OCI-LY7 (cell line): ENCODE measurements around the gene PMF1.

Experiments
- CTCF ChIP-seq: fragments of 200-600 bp; sonication (generic); conservative IDR thresholded peaks from 2 replicates; pipeline ENCODE4 v1.5.1; 2014; ENCODE audit warnings: mild to moderate bottlenecking, antibody characterized with exemption, low read length, moderate library complexity, mixed read lengths
- EZH2phosphoT487 ChIP-seq: fragments of 200-600 bp; sonication (generic); IDR thresholded peaks from 2 replicates; pipeline ENCODE4 v1.6.1; 2018; ENCODE audit warnings: low read depth, borderline replicate concordance, mild to moderate bottlenecking, mixed run types, antibody characterized with exemption, low read length, moderate library complexity, mixed read lengths

- TF ChIP-seq CTCF (no peak), EZH2phosphoT487 (no peak)
Observed at GRCh38 chr1:156260896-156261295, 48.1 kb downstream of the PMF1 start.
